Activated T-cell treated with anti-CD3 and anti-CD28 coated beads for 24 hours (primary cell): ENCODE results near the gene LCK.

Experiments used
- DNase-seq: peaks from one replicate; pipeline ENCODE4 v3.0.0-alpha.2; 2020; ENCODE audit warnings: low read depth

The LCK gene

GRCh38 chr1:32250893-32251716 lies at the start of gene LCK:
LCK (plus strand) TSS chr1:32251265; CDS start chr1:32274330, 23,065 bp downstream.
- peak; percentile 62 for DNase-seq

GRCh38 chr1:32204943-32205361 lies 46.1 kb upstream of the LCK start:
- DNase-seq, result no peak

DNA sequence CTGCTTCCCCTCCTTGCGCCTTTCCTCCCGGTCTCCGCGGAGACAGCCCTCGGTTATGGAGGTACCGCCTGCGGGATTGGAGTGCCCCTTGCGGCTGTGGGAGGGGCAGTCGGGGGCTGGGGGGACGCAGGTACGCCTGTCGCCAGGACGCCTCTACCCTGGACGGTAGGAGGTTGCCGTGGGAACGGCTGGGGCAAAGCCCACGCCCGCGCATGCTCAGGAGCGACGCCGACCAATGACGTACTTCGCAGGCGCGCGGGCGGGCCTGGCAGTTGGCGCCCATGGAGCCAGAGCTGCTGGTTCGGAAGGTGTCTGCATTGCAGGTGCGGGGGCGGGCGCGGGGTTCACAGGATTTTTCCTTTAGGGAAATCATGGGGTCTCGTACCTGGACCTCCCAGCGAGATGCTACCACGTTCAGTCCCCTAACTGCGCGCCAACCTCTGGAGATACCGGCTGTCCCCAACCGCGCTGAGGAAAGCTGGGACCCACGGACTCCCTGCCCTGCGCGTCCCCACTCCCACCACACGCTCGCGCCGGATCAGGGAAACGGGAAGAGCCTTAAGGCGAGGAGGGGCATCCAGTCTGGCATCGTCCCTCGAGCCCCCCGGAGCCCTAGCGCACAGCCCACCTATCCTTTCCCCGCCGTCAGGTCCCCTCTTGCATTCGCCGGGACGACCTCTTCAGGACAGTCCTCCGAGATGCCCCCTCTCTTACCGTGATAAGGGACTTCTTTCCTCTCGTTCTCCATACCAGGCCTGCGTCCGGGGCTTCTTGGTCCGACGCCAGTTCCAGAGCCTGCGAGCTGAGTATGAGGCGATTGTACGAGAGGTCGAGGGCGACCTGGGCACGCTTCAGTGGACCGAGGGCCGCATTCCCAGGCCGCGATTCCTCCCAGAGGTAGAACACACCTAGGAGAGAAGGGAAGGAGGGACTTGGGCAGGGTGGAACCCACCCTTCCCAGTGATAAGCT lies 45.4 kb upstream of the LCK start, which contains the start of gene IQCC:
Gene IQCC (plus strand): TSS at position 271 of the 970 bp plus-strand sequence. CDS start 11 bp downstream, at position 282.
- DNase-seq, result peak; percentile 80

DNA sequence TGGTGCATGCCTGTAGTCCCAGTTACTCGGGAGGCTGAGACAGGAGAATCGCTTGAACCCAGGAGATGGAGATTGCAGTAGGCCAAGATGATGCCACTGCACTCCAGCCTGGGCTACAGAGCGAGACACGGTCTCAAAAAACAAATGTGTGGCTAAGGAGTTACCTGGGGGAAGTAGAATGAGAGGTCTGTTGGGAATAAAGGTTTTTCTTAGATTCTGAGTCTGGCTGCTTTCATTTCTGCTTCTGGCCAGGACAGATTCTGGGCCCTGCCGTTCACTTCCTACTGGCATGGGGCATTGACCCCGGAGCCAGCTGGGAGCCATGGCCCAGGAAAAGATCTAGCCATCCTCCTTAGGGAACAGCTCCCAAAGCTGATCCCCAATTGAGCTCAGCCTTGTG lies 42.6 kb upstream of the LCK start:
- DNase-seq, result no peak

DNA sequence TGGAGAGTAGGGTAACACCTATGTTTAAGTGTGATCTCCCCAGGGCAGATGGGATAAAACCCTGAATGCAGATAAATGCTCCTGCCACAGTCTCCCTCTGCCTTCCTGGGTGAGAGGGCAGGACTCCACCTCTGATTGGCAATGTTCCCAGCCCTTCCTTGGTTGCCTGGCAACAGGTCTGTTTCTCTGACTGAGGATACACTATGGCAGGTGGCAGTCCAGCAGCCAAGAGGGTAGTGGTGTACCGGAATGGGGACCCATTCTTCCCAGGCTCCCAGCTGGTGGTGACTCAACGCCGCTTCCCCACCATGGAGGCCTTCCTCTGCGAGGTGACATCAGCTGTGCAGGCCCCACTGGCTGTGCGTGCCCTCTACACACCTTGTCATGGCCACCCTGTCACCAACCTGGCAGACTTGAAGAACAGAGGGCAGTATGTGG lies 42.2 kb upstream of the LCK start, which contains the start of gene DCDC2B:
Gene DCDC2B (plus strand): TSS at position 199 of the 438 bp plus-strand sequence. CDS start 5 bp downstream, at position 204.
- DNase-seq, result no peak

- peak; percentile 48 for DNase-seq
These were observed 35.2 kb upstream of the LCK start for GRCh38 chr1:32215629-32216480.

- DNase-seq, result no peak
These were observed 34.5 kb upstream of the LCK start for GRCh38 chr1:32216566-32216965.

DNA sequence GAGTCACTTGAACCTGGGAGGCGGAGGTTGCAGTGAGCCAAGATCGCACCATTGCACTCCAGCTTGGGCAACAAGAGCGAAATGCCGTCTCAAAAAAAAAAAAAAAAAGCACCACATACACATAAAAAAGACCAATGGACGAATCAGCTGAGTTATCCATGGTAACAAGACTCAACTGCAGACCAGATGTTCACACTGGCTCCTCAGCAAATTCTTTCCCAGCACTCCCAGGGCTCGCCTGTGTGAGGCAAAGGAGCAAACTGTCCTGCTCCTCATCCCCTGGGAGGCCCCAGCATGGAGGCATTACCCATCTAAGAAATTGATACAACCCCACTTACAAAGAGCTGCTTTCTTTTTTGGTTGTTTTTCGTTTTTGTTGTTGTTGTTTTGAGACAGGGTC lies 32.0 kb upstream of the LCK start:
- no peak for DNase-seq

DNA sequence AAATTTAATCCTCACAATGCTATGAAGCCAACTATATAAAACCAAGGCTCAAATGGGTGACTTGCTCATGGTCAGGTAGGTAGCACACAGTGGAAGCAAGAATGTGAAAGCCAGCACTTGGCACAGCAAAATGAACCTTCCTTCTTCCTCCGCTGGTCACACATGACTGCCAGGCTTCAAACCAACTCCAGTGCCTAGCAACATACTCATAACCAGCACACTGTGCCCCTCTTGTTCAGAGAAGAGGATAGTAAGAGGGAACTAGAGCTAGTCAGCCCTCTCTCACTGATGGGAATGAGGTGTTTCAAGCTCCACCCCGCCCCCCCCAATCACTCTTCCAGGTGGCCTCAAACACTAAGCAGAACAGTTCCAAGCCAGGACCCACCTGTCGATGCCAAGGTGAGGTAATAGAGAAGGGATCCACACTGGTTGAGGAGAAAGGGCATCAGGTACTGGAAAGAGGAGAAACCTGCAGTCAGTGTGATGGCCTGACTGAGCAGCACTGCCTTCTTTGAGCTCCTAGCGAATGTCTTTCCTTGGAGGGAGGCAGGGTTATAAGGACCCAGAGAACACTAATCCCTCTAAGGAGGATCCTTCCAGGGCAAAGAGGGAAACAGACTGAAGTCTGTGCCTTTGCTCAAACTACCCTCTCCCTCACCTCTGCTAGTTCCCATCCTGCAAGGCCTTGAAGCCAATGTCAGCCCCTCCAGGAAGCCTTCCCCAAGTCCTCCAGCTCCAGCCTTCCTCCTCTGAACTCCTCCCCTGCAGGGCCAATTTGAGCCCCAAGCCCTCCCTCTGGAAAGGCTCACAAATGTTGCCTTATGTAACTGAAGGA lies 30.1 kb upstream of the LCK start:
- DNase-seq, result no peak

DNA sequence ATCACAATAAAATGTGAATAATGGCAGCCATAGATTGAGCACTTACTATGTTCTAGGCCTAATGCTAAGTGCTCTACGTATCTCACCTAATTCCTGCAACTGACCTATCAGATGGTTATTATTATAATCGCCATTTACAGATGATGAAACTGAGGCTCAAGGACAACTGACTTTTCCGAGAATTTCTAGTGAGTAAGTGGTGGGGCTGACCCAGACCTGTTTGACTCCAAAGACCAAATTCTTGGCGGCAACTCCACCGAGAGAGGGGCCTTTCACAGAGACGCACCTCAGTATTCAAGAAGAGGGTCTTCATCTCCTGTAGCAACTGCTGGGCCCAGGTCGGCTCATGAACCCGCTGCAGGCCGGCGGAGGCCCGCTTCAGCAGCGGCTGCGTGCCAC lies 29.5 kb upstream of the LCK start:
- DNase-seq, result no peak

GRCh38 chr1:32221980-32222755 lies 28.9 kb upstream of the LCK start, which contains the start of the genes EIF3I and TMEM234:
EIF3I (plus strand) TSS chr1:32222407; CDS start chr1:32222442, 35 bp downstream.
TMEM234 (minus strand) TSS chr1:32222353; CDS start chr1:32222322, 31 bp downstream.
- DNase-seq, result peak; percentile 90

- DNase-seq, result no peak
These were observed 27.4 kb upstream of the LCK start for GRCh38 chr1:32223683-32224082.

DNA sequence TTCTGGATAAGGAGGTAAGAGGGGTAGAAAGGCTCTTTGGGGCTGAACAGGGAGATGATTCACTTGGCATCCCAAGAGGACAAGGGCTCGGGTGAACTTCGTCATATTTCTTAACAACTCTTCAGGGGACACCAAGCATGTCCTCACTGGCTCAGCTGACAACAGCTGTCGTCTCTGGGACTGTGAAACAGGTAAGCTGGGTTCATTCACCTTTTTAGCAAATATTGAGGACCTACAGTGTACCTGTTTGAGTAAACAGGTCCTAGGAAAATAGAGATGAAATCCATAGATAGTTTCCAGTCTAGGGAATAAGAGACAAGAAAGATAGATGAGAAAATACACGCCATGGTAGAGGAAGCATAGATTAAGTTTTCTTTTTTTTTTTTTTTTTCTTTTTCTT lies 26.8 kb upstream of the LCK start:
- no peak for DNase-seq

GRCh38 chr1:32228771-32229170 lies 22.3 kb upstream of the LCK start:
- no peak for DNase-seq

- no peak for DNase-seq
These were observed 19.1 kb upstream of the LCK start for GRCh38 chr1:32231843-32232432.

DNA sequence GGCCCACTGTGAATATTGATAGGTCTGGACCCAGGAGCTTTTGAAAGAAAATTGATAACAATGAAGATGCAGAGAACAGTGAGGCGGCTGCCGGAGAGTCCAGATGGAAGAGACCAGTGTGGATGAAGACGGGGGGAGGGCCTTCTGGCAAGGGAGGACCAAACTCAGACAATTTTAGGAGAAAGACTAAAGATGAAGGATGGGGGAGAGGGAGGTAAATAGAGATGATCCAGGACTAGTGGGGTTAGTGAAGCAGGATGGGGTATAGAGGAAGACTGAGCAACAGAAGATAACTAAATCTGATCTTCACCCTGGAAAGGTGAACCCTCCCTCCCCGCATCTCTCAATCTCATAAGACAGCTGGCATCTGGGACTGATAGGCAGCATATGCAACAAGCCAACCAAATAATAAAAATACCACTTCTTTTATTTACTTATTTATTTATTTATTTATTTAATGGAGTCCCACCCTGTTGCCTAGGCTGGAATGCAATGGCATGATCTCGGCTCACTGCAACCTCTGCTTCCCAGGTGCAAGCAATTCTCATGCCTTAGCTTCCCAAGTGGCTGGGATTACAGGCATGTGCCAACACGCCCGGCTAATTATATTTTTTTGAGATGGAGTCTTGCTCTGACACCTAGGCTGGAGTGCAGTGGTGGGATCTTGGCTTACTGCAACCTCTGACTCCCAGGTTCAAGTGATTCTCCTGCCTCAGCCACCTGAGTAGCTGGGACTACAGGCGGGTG lies 18.3 kb upstream of the LCK start:
- no peak for DNase-seq

DNA sequence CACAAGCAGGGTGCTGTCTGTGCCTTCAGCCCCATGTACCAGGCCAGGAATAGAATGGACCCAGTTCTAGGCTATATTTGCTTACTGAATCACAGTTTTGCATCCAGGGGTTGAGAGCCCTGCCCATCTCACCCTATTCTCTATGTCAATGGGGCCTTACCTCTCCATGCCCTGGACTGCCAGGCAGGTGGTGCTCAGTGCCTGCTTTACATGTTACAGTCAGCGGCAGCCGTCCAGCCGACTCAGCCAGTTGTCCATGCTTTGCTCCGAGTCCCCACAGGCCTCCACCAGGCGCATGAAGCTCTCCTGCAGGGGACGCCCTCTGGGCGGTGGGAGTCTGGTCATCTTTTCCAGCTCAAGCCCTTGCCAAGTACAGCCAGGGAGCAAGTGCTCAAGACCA lies 16.3 kb upstream of the LCK start:
- DNase-seq, result no peak

- DNase-seq, result no peak
These were observed 11.7 kb upstream of the LCK start for GRCh38 chr1:32239337-32239736.

GRCh38 chr1:32239790-32240139 lies 11.3 kb upstream of the LCK start:
- no peak for DNase-seq
